Measurements from ENCODE around the gene IFI44.

IFI44 gene

GRCh38 chr1:78681265-78681664 is 31.6 kb downstream of the IFI44 start:
- Histone ChIP-seq H3K27ac (ENCODE audit: low read length) (no peak overlapping the region), H3K4me2 (ENCODE audit: low read length) (no peak overlapping the region), H3K36me3 (replicated peaks; ENCODE audit: low read depth, low read length) (no peaks in the 10 kb centered on the region), H4K20me1 (ENCODE audit: insufficient read depth, low read length) (no peaks in the 10 kb centered on the region), H3K4me1 (ENCODE audit: low read length) (peaks cover 18% of the 10 kb centered on the region), H3K27me3 (ENCODE audit: low read depth, low read length) (no peaks in the 10 kb centered on the region), H2AFZ (ENCODE audit: low read depth, low read length) (no peak overlapping the region), H3K9me3 (ENCODE audit: insufficient read depth, low read length) (no peaks in the 10 kb centered on the region), H3K4me3 (ENCODE audit: low read length) (no peak overlapping the region), H3K79me2 (ENCODE audit: low read length) (no peaks in the 10 kb centered on the region), H3K9ac (ENCODE audit: low read length) (no peak overlapping the region)
- no peak for TF ChIP-seq EZH2phosphoT487 (IDR thresholded peaks at IDR 0.05; ENCODE audit: low read depth)
- TF ChIP-seq, protein P1, sequence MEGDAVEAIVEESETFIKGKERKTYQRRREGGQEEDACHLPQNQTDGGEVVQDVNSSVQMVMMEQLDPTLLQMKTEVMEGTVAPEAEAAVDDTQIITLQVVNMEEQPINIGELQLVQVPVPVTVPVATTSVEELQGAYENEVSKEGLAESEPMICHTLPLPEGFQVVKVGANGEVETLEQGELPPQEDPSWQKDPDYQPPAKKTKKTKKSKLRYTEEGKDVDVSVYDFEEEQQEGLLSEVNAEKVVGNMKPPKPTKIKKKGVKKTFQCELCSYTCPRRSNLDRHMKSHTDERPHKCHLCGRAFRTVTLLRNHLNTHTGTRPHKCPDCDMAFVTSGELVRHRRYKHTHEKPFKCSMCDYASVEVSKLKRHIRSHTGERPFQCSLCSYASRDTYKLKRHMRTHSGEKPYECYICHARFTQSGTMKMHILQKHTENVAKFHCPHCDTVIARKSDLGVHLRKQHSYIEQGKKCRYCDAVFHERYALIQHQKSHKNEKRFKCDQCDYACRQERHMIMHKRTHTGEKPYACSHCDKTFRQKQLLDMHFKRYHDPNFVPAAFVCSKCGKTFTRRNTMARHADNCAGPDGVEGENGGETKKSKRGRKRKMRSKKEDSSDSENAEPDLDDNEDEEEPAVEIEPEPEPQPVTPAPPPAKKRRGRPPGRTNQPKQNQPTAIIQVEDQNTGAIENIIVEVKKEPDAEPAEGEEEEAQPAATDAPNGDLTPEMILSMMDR (IDR thresholded peaks at IDR 0.05; ENCODE audit: low read depth, low read length), result no peak

- Histone ChIP-seq H3K4me1 (ENCODE audit: low read length) (peaks cover 25% of the 10 kb centered on the region), H3K36me3 (replicated peaks; ENCODE audit: low read depth, low read length) (no peaks in the 10 kb centered on the region), H3K4me2 (ENCODE audit: low read length) (no peak overlapping the region), H2AFZ (ENCODE audit: low read depth, low read length) (no peak overlapping the region), H3K27ac (ENCODE audit: low read length) (no peak overlapping the region), H3K4me3 (ENCODE audit: low read length) (no peak overlapping the region), H3K27me3 (ENCODE audit: low read depth, low read length) (no peaks in the 10 kb centered on the region), H4K20me1 (ENCODE audit: insufficient read depth, low read length) (no peaks in the 10 kb centered on the region), H3K9me3 (ENCODE audit: insufficient read depth, low read length) (no peaks in the 10 kb centered on the region), H3K79me2 (ENCODE audit: low read length) (no peaks in the 10 kb centered on the region), H3K9ac (ENCODE audit: low read length) (no peak overlapping the region)
- no peak for TF ChIP-seq EZH2phosphoT487 (IDR thresholded peaks at IDR 0.05; ENCODE audit: low read depth)
- TF ChIP-seq, protein P1 (IDR thresholded peaks at IDR 0.05; ENCODE audit: low read depth, low read length), result no peak
Measured at GRCh38 chr1:78682496-78682895, 32.9 kb downstream of the IFI44 start.

DNA sequence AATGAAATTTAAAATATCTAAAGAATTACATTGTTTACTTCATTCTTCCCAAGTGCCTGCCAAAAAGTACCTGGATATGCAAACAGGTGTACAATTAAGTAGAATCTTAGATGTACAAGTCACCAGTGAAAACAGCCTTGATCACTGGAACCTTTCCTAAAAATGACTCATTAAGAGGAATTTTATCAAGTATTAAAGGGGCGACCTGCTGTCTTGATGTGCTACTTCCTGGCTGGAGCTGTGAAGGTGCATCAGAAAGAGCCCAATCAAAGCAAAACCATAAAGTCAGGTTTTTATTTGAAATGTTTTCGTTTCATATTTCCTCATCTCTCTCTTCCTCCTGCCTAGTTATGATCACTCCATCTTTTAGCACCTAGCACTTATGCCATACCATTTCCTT is 33.4 kb downstream of the IFI44 start:
- Histone ChIP-seq H3K9me3 (ENCODE audit: insufficient read depth, low read length) (no peaks in the 10 kb centered on the region), H3K9ac (ENCODE audit: low read length) (no peak overlapping the region), H3K27me3 (ENCODE audit: low read depth, low read length) (no peaks in the 10 kb centered on the region), H3K36me3 (replicated peaks; ENCODE audit: low read depth, low read length) (no peaks in the 10 kb centered on the region), H4K20me1 (ENCODE audit: insufficient read depth, low read length) (no peaks in the 10 kb centered on the region), H3K79me2 (ENCODE audit: low read length) (no peaks in the 10 kb centered on the region), H3K4me1 (ENCODE audit: low read length) (peaks cover 28% of the 10 kb centered on the region), H2AFZ (ENCODE audit: low read depth, low read length) (no peak overlapping the region), H3K4me3 (ENCODE audit: low read length) (no peak overlapping the region), H3K4me2 (ENCODE audit: low read length) (no peak overlapping the region), H3K27ac (ENCODE audit: low read length) (no peak overlapping the region)
- TF ChIP-seq, protein P1 (IDR thresholded peaks at IDR 0.05; ENCODE audit: low read depth, low read length), result no peak
- TF ChIP-seq EZH2phosphoT487 (IDR thresholded peaks at IDR 0.05; ENCODE audit: low read depth), result no peak

DNA sequence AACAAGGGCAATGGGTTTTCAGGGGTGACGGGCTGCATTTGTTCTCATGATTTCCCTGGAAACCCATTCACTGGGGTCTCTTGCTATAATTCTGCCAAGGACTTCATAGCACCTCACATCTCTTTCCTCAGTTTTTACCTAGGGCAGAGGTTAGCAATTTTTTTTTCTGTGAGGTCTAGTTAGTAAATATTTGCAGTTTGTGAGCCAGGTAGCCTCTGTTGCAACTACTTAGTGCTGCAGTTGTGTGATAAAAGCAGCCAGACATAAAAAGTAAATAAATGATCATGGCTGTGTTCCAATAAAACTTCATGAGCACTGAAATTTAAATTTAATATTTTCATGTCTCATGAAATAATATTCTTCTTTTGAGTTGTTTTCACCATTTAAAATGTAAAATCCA is 37.7 kb downstream of the IFI44 start:
- Histone ChIP-seq H3K27ac (ENCODE audit: low read length) (no peak overlapping the region), H3K4me3 (ENCODE audit: low read length) (no peak overlapping the region), H3K36me3 (replicated peaks; ENCODE audit: low read depth, low read length) (no peaks in the 10 kb centered on the region), H3K9me3 (ENCODE audit: insufficient read depth, low read length) (no peaks in the 10 kb centered on the region), H3K79me2 (ENCODE audit: low read length) (no peaks in the 10 kb centered on the region), H3K27me3 (ENCODE audit: low read depth, low read length) (no peaks in the 10 kb centered on the region), H3K9ac (ENCODE audit: low read length) (no peak overlapping the region), H3K4me2 (ENCODE audit: low read length) (peak overlapping the region; percentile 38; the same call in 1 of the 2 replicates), H3K4me1 (ENCODE audit: low read length) (peaks cover 29% of the 10 kb centered on the region), H4K20me1 (ENCODE audit: insufficient read depth, low read length) (no peaks in the 10 kb centered on the region), H2AFZ (ENCODE audit: low read depth, low read length) (no peak overlapping the region)
- no peak for TF ChIP-seq EZH2phosphoT487 (IDR thresholded peaks at IDR 0.05; ENCODE audit: low read depth)
- TF ChIP-seq, protein P1 (IDR thresholded peaks at IDR 0.05; ENCODE audit: low read depth, low read length), result no peak

Measured in OCI-LY3 (cell line).